ENCODE data around the gene NRARP. TPM values are rescaled to one million over a fixed set of nuclear protein-coding genes. Genes with fewer than 3 reads are reported as not detected.

Gene NRARP
- total RNA-seq, 1 donor from 2014 or later = 36.6 TPM

- DNase-seq (ENCODE audit: low read depth in 2 of 2) = no peak
These were observed 39.2 kb downstream of the NRARP start for GRCh38 chr9:137262909-137263285.

- DNase-seq (ENCODE audit: low read depth in 2 of 2) = peak in 1 of 2 donors; percentile 38
These were observed 39.7 kb downstream of the NRARP start for GRCh38 chr9:137262173-137262908.

DNA sequence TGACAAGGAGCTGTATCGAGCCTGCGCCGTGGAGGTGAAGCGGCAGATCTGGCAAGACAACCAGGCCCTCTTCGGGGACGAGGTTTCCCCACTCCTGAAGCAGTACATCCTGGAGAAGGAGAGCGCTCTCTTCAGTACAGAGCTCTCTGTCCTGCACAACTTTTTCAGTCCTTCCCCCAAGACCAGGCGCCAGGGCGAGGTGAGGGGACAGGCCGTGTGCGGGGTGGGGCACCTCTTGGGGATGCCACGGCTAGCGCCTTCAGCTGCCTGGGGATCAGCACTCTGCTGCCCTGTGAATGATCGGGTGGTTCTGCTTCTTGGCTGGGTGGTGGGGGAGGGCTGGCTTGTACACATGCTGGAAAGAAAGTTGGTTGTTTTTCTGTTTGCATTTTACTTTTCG, 45.2 kb downstream of the NRARP start:
- DNase-seq (ENCODE audit: low read depth in 2 of 2) = no peak

- no peak for DNase-seq (ENCODE audit: low read depth in 2 of 2)
These were observed 45.7 kb downstream of the NRARP start for GRCh38 chr9:137256362-137256761.

DNA sequence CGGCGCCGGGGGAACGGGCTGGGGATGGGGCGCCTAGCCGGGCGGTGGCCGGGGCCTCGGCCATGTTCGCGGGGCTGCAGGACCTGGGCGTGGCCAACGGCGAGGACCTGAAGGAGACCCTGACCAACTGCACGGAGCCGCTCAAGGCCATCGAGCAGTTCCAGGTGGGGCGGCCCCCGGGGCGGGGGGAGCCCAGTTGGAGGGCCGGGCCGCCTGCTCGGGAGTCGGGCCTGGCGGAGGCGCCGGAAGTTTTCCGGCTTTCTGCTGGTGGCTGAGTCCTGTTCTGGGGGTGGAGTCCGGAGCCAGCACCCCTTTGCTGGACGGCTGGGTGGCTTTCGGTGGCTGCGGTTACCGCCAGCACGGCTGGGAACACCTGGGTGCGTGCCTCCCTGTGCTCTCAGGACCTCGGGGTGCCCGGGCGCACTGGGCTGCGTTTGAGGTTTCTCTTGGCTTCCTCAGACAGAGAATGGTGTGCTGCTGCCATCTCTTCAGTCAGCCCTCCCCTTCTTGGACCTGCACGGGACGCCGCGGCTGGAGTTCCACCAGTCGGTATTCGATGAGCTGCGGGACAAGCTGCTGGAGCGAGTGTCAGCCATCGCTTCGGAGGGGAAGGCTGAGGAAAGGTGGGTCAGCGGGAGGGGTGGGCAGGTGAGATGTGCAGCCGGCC, 46.5 kb downstream of the NRARP start:
- peak in 1 of 2 donors; percentile 40 for DNase-seq (ENCODE audit: low read depth in 2 of 2)

GRCh38 chr9:137254624-137255447, 47.2 kb downstream of the NRARP start, which contains the start of gene NELFB:
TSS of gene NELFB (plus strand) at chr9:137255327.
- peak in 1 of 2 donors; percentile 78 for DNase-seq (ENCODE audit: low read depth in 2 of 2)

DNA sequence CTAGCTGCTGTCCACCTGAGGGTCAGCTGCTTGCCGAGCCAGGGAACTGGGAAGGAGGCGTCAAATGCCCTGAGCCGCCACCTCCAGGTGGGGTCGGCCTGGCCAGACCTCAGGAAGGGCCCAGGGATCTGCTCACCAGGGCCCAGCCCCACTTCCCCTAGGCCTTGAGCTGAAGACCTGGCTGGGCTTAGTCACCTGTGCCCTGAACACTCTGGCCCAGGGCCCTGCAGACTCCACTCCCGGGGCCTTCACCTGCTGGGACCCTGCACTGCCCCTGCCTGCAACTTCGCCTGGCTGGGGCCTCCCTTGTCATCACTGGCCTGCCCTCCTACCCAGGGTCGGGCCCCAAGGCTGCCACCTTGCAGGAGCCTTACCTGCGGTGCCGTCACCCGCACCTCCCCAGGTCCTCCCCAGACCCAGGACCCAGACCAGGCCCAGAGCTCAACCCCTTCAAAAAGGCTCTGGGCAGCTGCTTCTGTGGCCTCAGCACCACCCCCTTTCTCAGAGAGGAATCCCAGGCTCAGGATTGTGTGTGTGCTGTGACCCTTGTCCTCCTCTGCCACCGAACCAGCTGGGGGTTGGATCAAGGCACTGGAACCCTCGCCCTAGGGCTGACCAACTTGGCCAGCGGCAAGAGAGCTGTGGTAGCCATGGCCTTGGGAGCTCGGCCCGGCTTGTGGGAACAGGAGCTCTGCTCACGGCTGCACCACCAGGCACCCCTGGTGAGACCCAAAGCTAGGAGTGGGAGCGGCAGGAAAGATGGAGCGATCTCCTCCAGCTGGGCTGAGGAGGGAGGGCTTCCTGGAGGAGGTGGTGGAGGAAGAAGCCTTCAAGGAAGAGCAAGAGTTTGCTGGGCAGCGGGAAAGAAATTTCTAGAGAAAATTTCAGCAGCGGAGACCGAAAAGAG, 48.1 kb downstream of the NRARP start:
- no peak for DNase-seq (ENCODE audit: low read depth in 2 of 2)

- no peak for DNase-seq (ENCODE audit: low read depth in 2 of 2)
These were observed 49.2 kb downstream of the NRARP start for GRCh38 chr9:137252555-137253506.

DNA sequence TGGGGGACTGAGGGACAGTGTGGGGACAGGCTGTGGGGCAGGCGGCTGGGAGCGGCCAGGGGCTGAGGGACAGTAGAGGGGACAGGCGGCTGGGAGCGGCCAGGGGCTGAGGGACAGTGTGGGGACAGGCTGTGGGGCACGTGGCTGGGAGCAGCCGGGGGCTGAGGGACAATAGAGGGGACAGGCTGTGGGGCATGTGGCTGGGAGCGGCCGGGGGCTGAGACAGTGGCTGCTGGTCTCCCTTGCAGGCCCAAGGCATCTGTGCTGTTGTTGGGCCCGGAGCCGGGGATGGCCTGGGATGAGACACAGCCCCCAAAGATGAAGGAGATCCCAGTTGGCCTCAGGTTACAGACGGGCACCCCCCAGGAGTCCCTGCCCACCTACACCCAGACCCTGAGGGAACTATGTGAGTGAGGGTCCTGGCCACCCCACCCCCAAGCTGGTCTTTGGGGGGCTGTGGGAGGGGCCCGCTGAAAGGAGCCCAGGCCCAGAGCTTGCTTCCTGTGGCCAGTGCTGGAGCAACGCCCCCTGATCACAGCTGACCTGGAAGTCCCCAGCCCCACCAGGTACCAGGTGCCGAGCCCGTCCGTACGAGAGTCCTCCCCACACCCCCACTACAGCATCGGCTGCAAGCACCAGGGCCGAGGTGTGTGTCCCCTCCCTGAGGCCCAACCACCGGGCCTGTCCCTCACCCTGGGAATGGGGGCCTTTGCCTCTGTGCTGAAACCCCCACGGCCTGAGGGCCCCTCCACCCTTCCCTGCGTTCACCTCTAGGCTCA, 50.4 kb downstream of the NRARP start:
- no peak for DNase-seq (ENCODE audit: low read depth in 2 of 2)

DNA sequence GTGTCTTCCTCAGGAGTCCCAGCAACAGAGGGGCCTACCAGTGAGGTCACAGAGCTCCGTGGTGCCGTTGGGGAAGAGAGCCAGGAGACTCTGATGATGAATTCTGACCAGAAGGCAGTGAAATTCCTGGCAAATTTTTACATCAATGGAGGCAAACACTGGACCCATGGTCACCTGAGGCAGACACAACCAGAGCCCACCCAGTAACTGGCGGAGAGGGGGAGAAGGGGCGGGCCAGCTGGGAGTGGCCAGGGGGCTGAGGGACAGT, 50.9 kb downstream of the NRARP start, which contains the start of gene STPG3:
TSS of gene STPG3 (plus strand) at position 93 of the 268 bp plus-strand sequence. CDS start at position 94, 1 bp downstream.
- no peak for DNase-seq (ENCODE audit: low read depth in 2 of 2)

DNA sequence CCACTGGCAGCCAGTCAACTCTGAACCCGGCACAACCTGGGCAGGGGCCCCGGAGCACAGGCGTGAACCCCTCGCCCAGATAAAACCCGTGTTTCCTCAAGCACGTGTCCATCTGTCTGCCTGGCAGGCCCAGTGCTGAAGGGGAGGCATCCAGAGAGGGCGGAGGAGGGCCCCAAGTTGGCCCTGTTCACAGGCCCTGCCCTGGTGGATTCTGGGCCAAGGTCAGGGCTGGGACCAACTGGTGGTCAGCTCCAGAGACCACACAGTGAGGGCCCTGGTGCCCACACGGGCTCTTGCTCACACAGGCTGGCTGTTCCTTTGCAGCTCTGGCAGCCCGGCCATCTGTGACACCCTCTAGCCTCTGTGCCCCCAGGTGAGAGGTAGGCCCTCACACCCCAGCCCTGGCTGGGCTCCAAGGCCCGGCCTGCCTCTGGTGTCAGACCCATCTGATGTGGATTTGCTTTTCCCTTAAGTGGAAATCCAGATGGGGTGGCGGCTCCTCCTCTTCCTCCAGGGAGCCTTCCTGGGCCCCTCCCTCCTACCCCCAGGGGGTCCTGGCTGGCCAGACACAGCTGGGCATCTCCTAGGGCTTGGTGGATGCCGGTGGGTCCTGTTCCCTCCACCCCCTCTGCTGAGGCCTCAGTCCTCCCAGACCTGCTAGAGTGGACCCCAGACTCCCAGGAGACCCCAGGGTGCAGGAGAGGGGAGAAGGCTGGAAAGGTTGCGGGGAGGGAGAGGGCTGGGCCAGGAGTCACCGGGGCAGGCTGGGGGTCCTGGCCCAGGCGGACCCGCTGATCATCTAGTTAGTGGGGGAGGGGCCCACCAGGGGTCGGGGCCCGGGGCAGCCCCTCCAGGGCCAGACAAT, 51.5 kb downstream of the NRARP start:
- DNase-seq (ENCODE audit: low read depth in 2 of 2) = no peak

Other genes with a start within 250 kb of the NRARP start
- not detected in 2 replicates for gene ENTPD2, start 248.2 kb downstream of the NRARP start, total RNA-seq
- 5.1 and 10.3 TPM in 2 replicates for gene SAPCD2, start 231.7 kb downstream of the NRARP start, total RNA-seq
- 12.8 and 30.1 TPM in 2 replicates for gene UAP1L1, start 224.8 kb downstream of the NRARP start, total RNA-seq
- gene MAN1B1, start 215.3 kb downstream of the NRARP start, total RNA-seq = 42.7 and 56.8 TPM in 2 replicates
- gene DPP7, start 187.5 kb downstream of the NRARP start, total RNA-seq = 66.8 and 112 TPM in 2 replicates
- gene GRIN1, start 163.1 kb downstream of the NRARP start, total RNA-seq = 0.13 TPM in 1 of 2 replicates, not detected in the other
- 0.13 TPM in 1 of 2 replicates, not detected in the other for gene LRRC26, start 132.2 kb downstream of the NRARP start, total RNA-seq
- not detected in 2 replicates for gene TMEM210, start 130.2 kb downstream of the NRARP start, total RNA-seq
- gene ANAPC2, start 113.7 kb downstream of the NRARP start, total RNA-seq = 15.1 and 22.1 TPM in 2 replicates
- 90.5 and 93.1 TPM in 2 replicates for gene SSNA1, start 113.6 kb downstream of the NRARP start, total RNA-seq
- 3.3 and 4.4 TPM in 2 replicates for gene TPRN, start 101.5 kb downstream of the NRARP start, total RNA-seq
- 19.8 and 25.7 TPM in 2 replicates for gene TMEM203, start 96.6 kb downstream of the NRARP start, total RNA-seq
- 2.4 and 3.2 TPM in 2 replicates for gene NDOR1, start 96.6 kb downstream of the NRARP start, total RNA-seq
- under 0.01 and 0.13 TPM in 2 replicates for gene RNF208, start 80.0 kb downstream of the NRARP start, total RNA-seq
- gene CYSRT1, start 77.1 kb downstream of the NRARP start, total RNA-seq = 0.13 and 0.25 TPM in 2 replicates
- gene RNF224, start 74.8 kb downstream of the NRARP start, total RNA-seq = under 0.01 TPM in 1 of 2 replicates, not detected in the other
- not detected in 2 replicates for gene SLC34A3, start 71.4 kb downstream of the NRARP start, total RNA-seq
- gene TUBB4B, start 61.0 kb downstream of the NRARP start, total RNA-seq = 127 and 144 TPM in 2 replicates
- gene STPG3, start 51.0 kb downstream of the NRARP start, total RNA-seq = not detected in 2 replicates
- gene NELFB, start 46.9 kb downstream of the NRARP start, total RNA-seq = 55.4 and 56.7 TPM in 2 replicates
- 23.5 and 31.4 TPM in 2 replicates for gene TOR4A, start 24.5 kb downstream of the NRARP start, total RNA-seq
- gene EXD3, start 120.9 kb upstream of the NRARP start, total RNA-seq = 12.2 and 20.1 TPM in 2 replicates
- 1.3 and 2.1 TPM in 2 replicates for gene NOXA1, start 121.1 kb upstream of the NRARP start, total RNA-seq
- gene ENTPD8, start 139.1 kb upstream of the NRARP start, total RNA-seq = 0.25 and 0.26 TPM in 2 replicates
- gene NSMF, start 157.1 kb upstream of the NRARP start, total RNA-seq = 13.2 and 23.8 TPM in 2 replicates
- gene PNPLA7, start 248.1 kb upstream of the NRARP start, total RNA-seq = 0.39 and 1.1 TPM in 2 replicates
- gene MRPL41, start 249.6 kb upstream of the NRARP start, total RNA-seq = 45.6 and 45.8 TPM in 2 replicates

Data from dermis microvascular lymphatic vessel endothelial cell (primary cell).